ENCODE results near the gene CDCA4.
"Not testable (repeated sequence)": the region's sequence is repeated elsewhere in the genome, so short reads cannot be mapped to it uniquely, and the experiment has no call there.

CDCA4 gene

GRCh38 chr14:105030836-105031396 lies 10.0 kb upstream of the CDCA4 start:
- DNase-seq: no peak

- DNase-seq: no peak
Observed at GRCh38 chr14:105030194-105030593, 9.3 kb upstream of the CDCA4 start.

DNA sequence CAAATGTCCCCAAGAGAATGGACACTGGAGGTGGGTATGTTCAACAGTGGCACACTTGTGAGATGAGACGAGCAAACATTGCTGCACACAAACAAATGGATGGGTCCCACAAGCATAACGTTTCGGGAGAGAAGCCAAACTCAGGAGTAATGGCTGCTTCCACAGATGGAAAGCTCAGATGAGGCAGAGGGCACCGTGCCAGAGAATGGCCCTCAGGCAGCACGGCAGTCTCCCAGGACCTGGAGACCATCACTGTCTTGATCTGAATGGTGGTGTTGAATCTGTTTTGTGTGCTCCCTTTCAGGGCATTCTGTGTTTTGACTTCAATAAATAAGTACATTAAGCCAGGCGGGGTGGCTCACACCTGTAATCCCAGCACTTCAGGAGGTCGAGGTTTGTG lies 8.5 kb upstream of the CDCA4 start:
- no peak for DNase-seq

- no peak for DNase-seq
Observed at GRCh38 chr14:105028251-105028927, 7.5 kb upstream of the CDCA4 start.

- DNase-seq: not testable (repeated sequence)
Observed at GRCh38 chr14:105027718-105028117, 6.8 kb upstream of the CDCA4 start.

DNA sequence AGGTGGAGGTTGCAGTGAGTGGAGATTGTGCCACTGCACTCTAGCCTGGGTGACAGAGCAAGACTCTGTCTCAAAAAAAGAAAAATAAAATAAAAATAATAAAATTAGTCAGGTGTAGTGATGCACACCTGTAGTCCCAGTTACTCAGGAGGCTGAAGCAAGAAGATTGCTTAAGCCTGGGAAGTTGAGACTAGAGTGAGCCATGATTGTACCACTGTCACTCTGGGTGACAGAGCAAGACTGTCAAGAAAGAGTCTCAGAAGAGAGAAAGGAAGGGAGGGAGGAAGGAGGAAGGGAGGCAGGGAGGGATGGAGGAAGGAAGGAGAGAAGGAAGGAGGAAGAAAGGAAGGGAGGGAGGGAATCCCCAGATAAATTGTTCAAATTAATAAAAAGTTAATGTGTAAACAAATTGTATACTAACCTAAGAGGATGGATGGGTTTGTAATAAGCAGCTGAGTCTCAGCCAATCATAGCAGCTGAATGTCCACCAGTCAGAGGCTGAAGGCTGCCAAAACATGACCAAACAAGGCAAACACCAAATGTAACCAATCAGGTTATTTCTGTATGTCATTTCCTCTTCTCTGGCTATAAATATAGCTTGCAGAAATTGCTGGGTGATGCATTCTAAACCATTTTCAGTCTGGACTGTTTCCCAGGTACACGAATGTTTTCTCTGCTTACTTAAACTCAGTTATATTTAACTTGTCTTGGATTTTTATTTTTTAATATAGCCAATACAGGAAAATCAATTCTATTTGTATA lies 6.1 kb upstream of the CDCA4 start:
- no peak for DNase-seq

DNA sequence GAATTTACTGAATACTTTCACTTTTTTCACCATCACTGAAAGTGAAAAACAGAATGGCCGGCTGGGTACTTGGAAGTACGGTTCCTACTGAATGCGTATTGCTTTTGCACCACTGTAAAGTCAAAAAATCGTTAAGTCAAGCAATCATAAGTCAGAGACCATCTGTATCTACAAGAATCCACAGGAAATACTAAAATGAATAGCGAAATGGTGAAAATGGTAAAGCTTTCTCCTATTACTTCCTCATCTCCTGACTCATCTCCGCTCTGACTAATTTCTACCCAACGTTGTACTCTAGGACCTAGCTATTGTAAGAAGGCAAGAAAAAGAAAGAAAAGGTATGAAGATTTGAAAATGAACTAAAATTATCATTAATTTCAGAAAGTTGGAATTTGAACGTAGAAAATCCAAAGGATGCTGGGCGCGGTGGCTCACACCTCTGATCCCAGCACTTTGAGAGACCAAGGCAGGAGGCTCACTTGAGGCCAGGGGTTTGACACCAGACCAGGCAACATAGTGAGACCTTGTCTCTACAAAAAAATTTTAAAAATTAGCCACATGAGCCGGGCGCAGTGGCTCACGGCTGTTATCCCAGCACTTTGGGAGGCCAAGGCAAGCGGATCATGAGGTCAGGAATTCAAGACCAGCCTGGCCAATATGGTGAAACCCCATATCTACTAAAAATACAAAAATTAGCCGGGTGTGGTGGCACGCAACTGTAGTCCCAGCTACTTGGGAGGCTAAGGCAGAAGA lies 5.3 kb upstream of the CDCA4 start:
- no peak for DNase-seq

GRCh38 chr14:105025429-105025828 lies 4.5 kb upstream of the CDCA4 start:
- no peak for DNase-seq

GRCh38 chr14:105023791-105024480 lies 3.1 kb upstream of the CDCA4 start:
- no peak for DNase-seq

DNA sequence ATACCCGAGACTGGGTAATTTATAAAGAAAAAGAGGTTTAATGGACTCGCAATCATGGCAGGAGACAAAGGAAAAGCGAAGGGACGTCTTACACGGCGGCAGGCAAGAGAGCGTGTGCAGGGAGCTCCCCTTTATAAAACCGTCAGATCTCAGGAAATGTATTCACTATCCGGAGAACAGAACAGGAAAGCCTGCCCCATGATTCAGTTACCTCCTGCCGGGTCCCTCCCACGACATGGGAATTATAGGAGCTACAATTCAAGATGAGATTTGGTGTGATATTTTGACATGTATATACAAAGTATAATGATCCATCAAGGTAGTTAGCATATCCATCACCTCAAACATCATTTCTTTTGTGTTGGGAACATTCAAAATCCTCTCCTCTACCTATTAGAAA lies 2.3 kb upstream of the CDCA4 start:
- no peak for DNase-seq

- no peak for DNase-seq
Observed at GRCh38 chr14:105022276-105022670, 1.4 kb upstream of the CDCA4 start.

DNA sequence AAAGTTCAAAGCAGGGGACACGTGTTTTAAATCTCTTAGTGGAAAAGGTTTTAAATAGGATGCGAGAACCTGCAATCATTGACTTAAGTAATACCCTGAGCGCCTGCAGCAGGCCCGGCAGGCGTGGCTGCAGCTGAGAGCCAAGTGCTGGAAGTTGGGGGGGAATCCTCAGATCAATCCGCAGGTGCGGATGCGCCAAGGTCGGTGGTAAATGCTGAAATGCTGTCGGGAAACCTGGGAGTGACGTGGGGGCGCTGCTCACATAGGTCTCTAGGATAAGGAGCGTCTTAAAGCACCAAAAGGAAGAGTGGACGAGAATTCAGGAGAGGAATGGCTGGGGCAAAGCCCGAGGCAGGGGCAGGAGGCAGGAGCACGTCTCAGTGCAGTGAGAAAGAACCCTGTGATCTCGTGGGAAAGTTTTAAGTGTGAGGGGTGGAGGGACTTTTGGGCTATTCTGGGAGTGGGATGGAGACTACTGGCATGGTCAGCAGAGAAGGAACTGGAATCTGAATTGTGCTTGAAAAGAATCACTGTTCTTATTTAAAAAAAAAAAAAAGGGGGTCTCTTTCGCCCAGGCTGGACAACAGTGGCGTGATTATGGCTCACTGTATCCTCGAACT lies 883 bp upstream of the CDCA4 start:
- no peak for DNase-seq

- no peak for DNase-seq
Observed at GRCh38 chr14:105019861-105020814, 745 bp downstream of the CDCA4 start.

GRCh38 chr14:105018414-105018813 lies 2.5 kb downstream of the CDCA4 start:
- no peak for DNase-seq

DNA sequence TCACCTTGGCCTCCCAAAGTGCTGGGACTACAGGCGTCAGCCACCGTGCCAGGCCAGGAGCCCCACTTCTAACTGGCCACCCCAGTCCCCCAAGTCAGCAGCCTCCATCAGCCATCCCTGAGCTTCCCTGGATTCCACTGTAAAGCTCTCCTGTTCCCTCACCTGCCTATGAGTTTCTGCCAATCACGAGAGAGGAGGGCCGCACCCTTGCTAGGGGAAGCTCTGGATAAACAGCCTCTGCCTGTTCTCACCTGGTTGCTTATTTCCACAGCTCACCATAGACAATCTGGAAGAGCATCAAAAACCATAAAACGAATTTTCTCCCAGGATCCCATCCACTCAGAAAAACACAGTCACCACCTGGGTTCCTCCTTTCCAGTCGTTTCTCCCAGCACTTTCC lies 5.0 kb downstream of the CDCA4 start:
- no peak for DNase-seq

DNA sequence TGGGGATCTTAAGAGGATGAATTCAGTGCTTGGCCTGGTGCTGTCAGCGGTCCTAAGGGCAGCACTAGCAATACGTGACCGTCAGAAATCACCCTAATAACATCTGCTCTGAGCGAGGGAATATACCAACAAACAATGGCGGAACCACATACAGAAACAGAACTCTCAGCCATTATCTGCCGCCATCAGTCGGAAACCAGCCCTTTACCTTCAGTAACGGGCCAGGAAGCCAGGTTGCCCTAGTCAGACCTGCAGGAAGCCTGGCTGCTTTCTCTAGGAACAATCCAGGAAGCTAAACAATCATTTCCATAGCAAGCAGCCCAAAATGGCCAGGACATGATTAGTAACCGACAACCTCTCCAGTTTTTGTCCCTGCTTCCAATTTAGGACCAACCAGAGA lies 5.6 kb downstream of the CDCA4 start:
- DNase-seq: no peak

- no peak for DNase-seq
Observed at GRCh38 chr14:105014631-105015030, 6.3 kb downstream of the CDCA4 start.

- DNase-seq: no peak
Observed at GRCh38 chr14:105014032-105014431, 6.9 kb downstream of the CDCA4 start.

DNA sequence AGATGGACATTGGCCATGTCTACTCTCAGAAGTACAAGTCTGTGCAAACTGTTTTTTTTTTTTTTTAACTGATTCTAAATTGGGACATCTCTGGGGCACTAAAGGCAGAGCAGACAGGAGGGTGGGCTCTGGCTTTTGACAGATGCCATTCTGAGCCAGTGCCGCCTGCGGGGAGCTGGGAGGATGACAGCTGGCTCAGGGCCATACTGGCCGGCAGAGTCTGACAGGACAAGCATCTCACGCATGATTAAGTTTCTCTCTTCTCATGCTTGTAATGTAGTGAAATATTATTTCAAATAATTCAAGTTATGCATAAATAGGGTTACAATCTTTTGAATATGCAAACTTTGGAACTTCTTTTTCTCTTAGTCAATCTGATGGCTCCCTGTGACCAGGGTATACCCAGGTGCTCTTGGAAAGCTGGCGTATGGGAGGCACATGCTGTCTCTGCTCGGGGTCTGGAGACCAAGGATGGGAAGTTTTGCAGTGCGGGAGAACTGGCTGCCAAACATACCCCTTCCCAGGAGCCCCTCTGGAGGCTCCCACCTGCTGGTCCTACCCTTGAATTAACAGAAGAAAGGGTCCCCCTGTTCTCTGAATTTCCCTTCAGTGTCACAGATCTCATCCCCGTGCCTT lies 7.6 kb downstream of the CDCA4 start:
- no peak for DNase-seq

- DNase-seq: no peak
Observed at GRCh38 chr14:105012171-105012985, 8.5 kb downstream of the CDCA4 start.

Data from NCI-H187 (cell line).